ENCODE data around the gene PTRH2. TPM values are rescaled to one million over a fixed set of nuclear protein-coding genes. Genes with fewer than 3 reads are reported as not detected.

The PTRH2 gene
- total and polyA plus RNA-seq, 2 donors (not counting 3 experiments of a cell fraction or from before 2014, with no cell fraction given) = 40.1 to 46.7 TPM

DNA sequence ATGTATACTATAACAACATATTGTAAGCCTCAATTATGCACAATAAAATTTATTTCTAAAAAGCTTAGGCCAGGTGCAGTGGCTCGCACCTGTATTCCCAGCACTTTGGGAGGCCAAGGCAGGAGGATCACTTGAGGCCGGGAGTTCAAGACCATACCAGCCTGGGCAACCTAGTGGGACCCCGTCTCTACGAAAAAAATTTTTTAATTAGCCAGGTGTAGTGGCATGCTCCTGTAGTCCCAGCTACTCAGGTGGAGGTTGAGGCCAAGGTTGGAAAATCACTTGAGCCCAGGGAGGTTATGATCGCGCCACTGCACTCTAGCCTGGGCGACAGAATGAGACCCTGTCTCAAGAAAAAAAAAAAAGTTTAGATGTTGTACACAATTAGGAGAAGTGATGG lies 45.7 kb upstream of the PTRH2 start:
- intact Hi-C loops (cut with micrococcal nuclease) = loop anchor here (1.0 kb wide), 2 partner anchors 90 to 106 kb away; no protein-coding TSS in a partner anchor
- peaks cover 15% of the 10 kb centered on the region for H3K79me2 ChIP-seq (ENCODE audit: control insufficient read depth, insufficient read depth, low read length)

More for the DNA sequence above, 45.7 kb upstream of the PTRH2 start:
- Histone ChIP-seq H2AFZ (ENCODE audit: low read depth, low read length) (no peak overlapping the region), H3K9ac (replicated peaks; ENCODE audit: extremely low read depth, insufficient read depth, low read length) (no peak overlapping the region), H3K4me3 (replicated peaks in 1 of 3; ENCODE audit: insufficient read depth in 1 of 3, low read depth in 1 of 3, low read length in 3 of 3) (no peak overlapping the region), H3K9me1 (replicated peaks; ENCODE audit: control insufficient read depth, extremely low read depth, insufficient read depth, low read length) (no peaks in the 10 kb centered on the region), H4K20me1 (replicated peaks; ENCODE audit: control insufficient read depth, extremely low read depth, insufficient read depth, low read length) (no peaks in the 10 kb centered on the region), H3K27ac (ENCODE audit: insufficient read depth, low read depth, low read length) (peak overlapping the region; percentile 100), H3K4me1 (ENCODE audit: control insufficient read depth, extremely low read depth, insufficient read depth, low read length) (peaks cover 48% of the 10 kb centered on the region), H3K36me3 (ENCODE audit: control insufficient read depth in 2 of 2, extremely low read depth in 1 of 2, insufficient read depth in 2 of 2, low read length in 2 of 2) (no peaks in the 10 kb centered on the region), H3K4me2 (ENCODE audit: insufficient read depth, low read length) (peak overlapping the region; percentile 60), H3K9me3 (replicated peaks; ENCODE audit: control insufficient read depth, insufficient read depth, low read length) (no peaks in the 10 kb centered on the region), H3K27me3 (ENCODE audit: control insufficient read depth in 2 of 2, insufficient read depth in 2 of 2, low read length in 2 of 2) (no peaks in the 10 kb centered on the region)
- FAIRE-seq (no peak), DNase-seq (ENCODE audit: low read depth, low spot score) (no peak)
- TF ChIP-seq POLR2A (IDR thresholded peaks at IDR 0.05; ENCODE audit: low read depth, low read length) (no peak), MYC (IDR thresholded peaks at IDR 0.05; ENCODE audit: low read depth, low read length) (no peak), JUN (IDR thresholded peaks at IDR 0.05; ENCODE audit: borderline replicate concordance, insufficient read depth, insufficient read length, low read depth) (no peak), GATA2 (IDR thresholded peaks at IDR 0.05; ENCODE audit: insufficient read depth, insufficient read length, low read depth, low read length) (no peak), EZH2 (IDR thresholded peaks at IDR 0.05; ENCODE audit: borderline replicate concordance, low read depth, low read length, severe bottlenecking) (no peak), FOS (IDR thresholded peaks at IDR 0.05; ENCODE audit: borderline replicate concordance, insufficient read depth, low read length) (no peak), POLR2AphosphoS5 (IDR thresholded peaks at IDR 0.05; ENCODE audit: insufficient read depth, low read depth, low read length) (no peak)
- TF ChIP-seq, protein P1, sequence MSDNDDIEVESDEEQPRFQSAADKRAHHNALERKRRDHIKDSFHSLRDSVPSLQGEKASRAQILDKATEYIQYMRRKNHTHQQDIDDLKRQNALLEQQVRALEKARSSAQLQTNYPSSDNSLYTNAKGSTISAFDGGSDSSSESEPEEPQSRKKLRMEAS (IDR thresholded peaks at IDR 0.05; ENCODE audit: insufficient read depth, insufficient read length) = no peak
- TF ChIP-seq, protein P2, sequence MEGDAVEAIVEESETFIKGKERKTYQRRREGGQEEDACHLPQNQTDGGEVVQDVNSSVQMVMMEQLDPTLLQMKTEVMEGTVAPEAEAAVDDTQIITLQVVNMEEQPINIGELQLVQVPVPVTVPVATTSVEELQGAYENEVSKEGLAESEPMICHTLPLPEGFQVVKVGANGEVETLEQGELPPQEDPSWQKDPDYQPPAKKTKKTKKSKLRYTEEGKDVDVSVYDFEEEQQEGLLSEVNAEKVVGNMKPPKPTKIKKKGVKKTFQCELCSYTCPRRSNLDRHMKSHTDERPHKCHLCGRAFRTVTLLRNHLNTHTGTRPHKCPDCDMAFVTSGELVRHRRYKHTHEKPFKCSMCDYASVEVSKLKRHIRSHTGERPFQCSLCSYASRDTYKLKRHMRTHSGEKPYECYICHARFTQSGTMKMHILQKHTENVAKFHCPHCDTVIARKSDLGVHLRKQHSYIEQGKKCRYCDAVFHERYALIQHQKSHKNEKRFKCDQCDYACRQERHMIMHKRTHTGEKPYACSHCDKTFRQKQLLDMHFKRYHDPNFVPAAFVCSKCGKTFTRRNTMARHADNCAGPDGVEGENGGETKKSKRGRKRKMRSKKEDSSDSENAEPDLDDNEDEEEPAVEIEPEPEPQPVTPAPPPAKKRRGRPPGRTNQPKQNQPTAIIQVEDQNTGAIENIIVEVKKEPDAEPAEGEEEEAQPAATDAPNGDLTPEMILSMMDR (IDR thresholded peaks at IDR 0.05; ENCODE audit: extremely low read depth in 1 of 2, insufficient read depth in 1 of 2, low read depth in 1 of 2, low read length in 2 of 2) = no peak
- ChIA-PET CTCF (interaction anchor here (0.7 to 5.1 kb wide), 15 partner anchors 17 to 161 kb away, joined by 3 to 110 read pairs (median 5); no protein-coding TSS in a partner anchor), POLR2A (interaction anchor here (0.6 to 4.8 kb wide), 3 partner anchors 89 to 491 kb away, joined by 3 to 224 read pairs (median 14); no protein-coding TSS in a partner anchor)
- BruUV-seq (replicated peaks) = no TSS peak
- dilution Hi-C loops (cut with MboI; ENCODE audit: extremely low pct_ligation_motif_present, low sequenced_read_pairs) = no loop called here

Measured in endothelial cell of umbilical vein (primary cell).